Kidney (tissue), 22 donors: ENCODE measurements around the gene SPRR3. TPM values are rescaled to one million over a fixed set of nuclear protein-coding genes. Genes with fewer than 3 reads are reported as not detected.

Source experiments
- DNase-seq, 5 donors: peaks; one replicate each; pipeline ENCODE4 v3.0.0-alpha.2; 2013 to 2020
- FAIRE-seq: peaks from 2 replicates; lab custom pipeline; 2012; peaks lifted over from hg19 to GRCh38; lab: Jason Lieb, UNC
- H3K27ac ChIP-seq, 2 donors: one replicate each; pipeline ENCODE4 v1.7.0; 2013; ENCODE audit warnings: low read depth in 2 of 2, low read length in 2 of 2, inconsistent platforms in 1 of 2
- H3K27me3 ChIP-seq: one replicate; pipeline ENCODE4 v1.7.1; 2013; ENCODE audit warnings: low read length, inconsistent platforms; ENCODE audit not compliant: control insufficient read depth, insufficient read depth
- H3K36me3 ChIP-seq, 3 donors: one replicate each; pipeline versions ENCODE4 v1.7.0 to v1.7.1; 2013; ENCODE audit warnings: low read length in 3 of 3, control low read depth in 1 of 3, inconsistent platforms in 1 of 3; ENCODE audit not compliant: insufficient read depth in 3 of 3, control insufficient read depth in 2 of 3
- H3K4me1 ChIP-seq, 3 donors: one replicate each; pipeline versions ENCODE4 v1.7.0 to v1.7.1; 2013; ENCODE audit warnings: low read length in 3 of 3, inconsistent platforms in 1 of 3, low read depth in 1 of 3; ENCODE audit not compliant: control insufficient read depth in 2 of 3, insufficient read depth in 2 of 3
- H3K4me3 ChIP-seq, 3 donors: one replicate each; pipeline versions ENCODE4 v1.7.0 to v1.8.1; 2013; ENCODE audit warnings: low read length in 3 of 3, control low read depth in 1 of 3, inconsistent platforms in 1 of 3
- H3K9ac ChIP-seq, 3 donors: one replicate each; pipeline versions ENCODE4 v1.7.0 to v1.7.1; 2013; ENCODE audit warnings: low read length in 3 of 3, control low read depth in 1 of 3, inconsistent platforms in 1 of 3
- H3K9me3 ChIP-seq, 3 donors: one replicate each; pipeline versions ENCODE4 v1.7.0 to v1.7.1; 2013; ENCODE audit warnings: low read length in 3 of 3, control low read depth in 1 of 3, inconsistent platforms in 1 of 3; ENCODE audit not compliant: control insufficient read depth in 2 of 3, insufficient read depth in 1 of 3
- intact Hi-C: fragments of 100-400 bp; cut with DNase I; formaldehyde crosslinking; loops from one replicate; pipeline ENCODE4 v1.11.1; 2022
- long read RNA-seq, 10 donors: library from polyadenylated mRNA in 1 of 10; unstranded in 1 of 10; transcript quantifications; one replicate each; pipeline ENCODE4 v2.0.0 and lab custom pipeline, GENCODE V29; 2021 to 2026
- polyA plus RNA-seq: library from polyadenylated mRNA; stranded (reverse); fragments of 350-450 nt; fragmentation: Illumina TruSeq; extraction: RNeasy Lipid Tissue Mini Kit (QIAGEN cat#74804); gene quantifications from one replicate; pipeline ENCODE4 v1.2.3, GENCODE V29; 2014; ENCODE audit warnings: low read depth, low replicate concordance; ENCODE audit not compliant: insufficient read depth
- total RNA-seq: library from RNA; stranded (reverse); fragmentation: NEBNext Ultra II Directional; extraction: Animal tissue kit (Norgen Biotek cat#: 25700); gene quantifications from one replicate; pipeline ENCODE4 v1.2.1, GENCODE V29; 2021
- TF ChIP-seq, protein P1 (sequence below): IDR thresholded peaks from 3 replicates; pipeline ENCODE4 v1.5.1; 2012; ENCODE audit warnings: mild to moderate bottlenecking, moderate library complexity, borderline replicate concordance; ENCODE audit not compliant: insufficient read depth; ENCODE audit errors: extremely low read depth
- donor health status: control.
- donor health status: control.
- donor health status: control.
- donor health status: control.
- donor health status: control.
- donor health status: DM: yes; HTN: yes; CAD: no.
- donor health status: Normal renal cell carcinoma (clear cell type).

Gene SPRR3
- total RNA-seq (not detected), polyA plus RNA-seq (not detected)
- long read RNA-seq, donor 1 = 0 reads
- long read RNA-seq, donor 2 = 0 reads
- long read RNA-seq, donor 3 = 0 reads
- long read RNA-seq, donor 4 = 0 reads
- long read RNA-seq, donor 5 = 0 reads
- long read RNA-seq, donor 6 = 0 reads
- long read RNA-seq, donor 7 = 0 reads
- long read RNA-seq, donor 8 = 0 reads
- long read RNA-seq, donor 9 = 0 reads
- long read RNA-seq, donor 10 = 0 reads

- Histone ChIP-seq H3K4me1 (no peaks in the 10 kb centered on the region), H3K9ac (no peak within 1 kb of the TSS), H3K36me3 (no peaks in the 10 kb centered on the region), H3K9me3 (no peaks in the 10 kb centered on the region), H3K27me3 (no peaks in the 10 kb centered on the region), H3K27ac (no peak within 1 kb of the TSS), H3K4me3 (no peak within 1 kb of the TSS)
- TF ChIP-seq, protein P1, sequence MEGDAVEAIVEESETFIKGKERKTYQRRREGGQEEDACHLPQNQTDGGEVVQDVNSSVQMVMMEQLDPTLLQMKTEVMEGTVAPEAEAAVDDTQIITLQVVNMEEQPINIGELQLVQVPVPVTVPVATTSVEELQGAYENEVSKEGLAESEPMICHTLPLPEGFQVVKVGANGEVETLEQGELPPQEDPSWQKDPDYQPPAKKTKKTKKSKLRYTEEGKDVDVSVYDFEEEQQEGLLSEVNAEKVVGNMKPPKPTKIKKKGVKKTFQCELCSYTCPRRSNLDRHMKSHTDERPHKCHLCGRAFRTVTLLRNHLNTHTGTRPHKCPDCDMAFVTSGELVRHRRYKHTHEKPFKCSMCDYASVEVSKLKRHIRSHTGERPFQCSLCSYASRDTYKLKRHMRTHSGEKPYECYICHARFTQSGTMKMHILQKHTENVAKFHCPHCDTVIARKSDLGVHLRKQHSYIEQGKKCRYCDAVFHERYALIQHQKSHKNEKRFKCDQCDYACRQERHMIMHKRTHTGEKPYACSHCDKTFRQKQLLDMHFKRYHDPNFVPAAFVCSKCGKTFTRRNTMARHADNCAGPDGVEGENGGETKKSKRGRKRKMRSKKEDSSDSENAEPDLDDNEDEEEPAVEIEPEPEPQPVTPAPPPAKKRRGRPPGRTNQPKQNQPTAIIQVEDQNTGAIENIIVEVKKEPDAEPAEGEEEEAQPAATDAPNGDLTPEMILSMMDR = no peak
- intact Hi-C loops = no loop called here
- DNase-seq (no peak), FAIRE-seq (no peak)
Observed at GRCh38 chr1:153001382-153001781, at the start of gene SPRR3. SPRR3 (plus strand) TSS chr1:153001749; CDS start chr1:153003021, 1,272 bp downstream.

GRCh38 chr1:152953761-152954160 is 47.8 kb upstream of the SPRR3 start:
- FAIRE-seq = no peak
- no peak for DNase-seq

GRCh38 chr1:152954436-152954835 is 47.1 kb upstream of the SPRR3 start:
- FAIRE-seq (no peak), DNase-seq (no peak)
- intact Hi-C loops = no loop called here
- TF ChIP-seq, protein P1 = no peak
- Histone ChIP-seq H3K27ac (no peak overlapping the region), H3K9ac (no peak overlapping the region), H3K27me3 (no peaks in the 10 kb centered on the region), H3K9me3 (peaks cover 0 to 5% (median 0%) of the 10 kb centered on the region in 3 donors), H3K36me3 (no peaks in the 10 kb centered on the region), H3K4me3 (no peak overlapping the region), H3K4me1 (no peaks in the 10 kb centered on the region)

More at GRCh38 chr1:152953761-152954160, 47.8 kb upstream of the SPRR3 start:
- H3K27me3 ChIP-seq = no peaks in the 10 kb centered on the region
- TF ChIP-seq, protein P1 = no peak
- H3K36me3 ChIP-seq = no peaks in the 10 kb centered on the region
- no peaks in the 10 kb centered on the region for H3K4me1 ChIP-seq
- peaks cover 0 to 5% (median 0%) of the 10 kb centered on the region in 3 donors for H3K9me3 ChIP-seq
- H3K27ac ChIP-seq = no peak overlapping the region
- H3K4me3 ChIP-seq = no peak overlapping the region
- intact Hi-C loops = no loop called here
- H3K9ac ChIP-seq = no peak overlapping the region
